Measurements from ENCODE around the gene CD164. TPM values are rescaled to one million over a fixed set of nuclear protein-coding genes. Genes with fewer than 3 reads are reported as not detected.

The CD164 gene
- total and polyA plus RNA-seq, 2 of the 4 experiments (the other 2 are of a cell fraction) = 146 to 150 TPM

GRCh38 chr6:109331081-109331480 is 51.2 kb downstream of the CD164 start:
- no peak overlapping the region for H4K8ac ChIP-seq (ENCODE audit: low read depth in 2 of 2, low read length in 2 of 2)
- POLR2A ChIA-PET (ENCODE audit: unreplicated experiment) = no interaction called here

More at GRCh38 chr6:109331081-109331480, 51.2 kb downstream of the CD164 start:
- no peak overlapping the region for H2AK5ac ChIP-seq (ENCODE audit: low read depth, low read length)
- no peak overlapping the region for H2AFZ ChIP-seq (replicated peaks; ENCODE audit: low read length, poor library complexity)
- CTCF ChIA-PET = no interaction called here
- H3K9ac ChIP-seq (ENCODE audit: low read depth, low read length) = no peak overlapping the region
- no peak for TF ChIP-seq MAZ (IDR thresholded peaks at IDR 0.05; ENCODE audit: borderline replicate concordance, low read depth, low read length)
- TF ChIP-seq FOS (IDR thresholded peaks at IDR 0.05; ENCODE audit: low read depth, low read length) = no peak
- no peak for TF ChIP-seq RCOR1 (IDR thresholded peaks at IDR 0.05; ENCODE audit: insufficient replicate concordance, low read length)
- no peak for TF ChIP-seq NFE2L2 (IDR thresholded peaks at IDR 0.05; ENCODE audit: low read depth, low read length)
- TF ChIP-seq CHD1 (IDR thresholded peaks at IDR 0.05; ENCODE audit: low read depth, low read length) = no peak
- no peak for TF ChIP-seq RAD21 (IDR thresholded peaks at IDR 0.05; ENCODE audit: low read length)
- TF ChIP-seq CEBPB (IDR thresholded peaks at IDR 0.05; ENCODE audit: low read depth, low read length) = no peak
- no peak for TF ChIP-seq BHLHE40 (IDR thresholded peaks at IDR 0.05; ENCODE audit: low read depth, low read length)
- TF ChIP-seq MXI1 (IDR thresholded peaks at IDR 0.05; ENCODE audit: borderline replicate concordance, low read depth, low read length) = no peak
- no peak for TF ChIP-seq RFX5 (IDR thresholded peaks at IDR 0.05; ENCODE audit: low read depth, low read length)
- no peak for TF ChIP-seq POLR2A (IDR thresholded peaks at IDR 0.05; ENCODE audit: low read depth, low read length)
- TF ChIP-seq MAFK (IDR thresholded peaks at IDR 0.05; ENCODE audit: low read depth, low read length) = no peak
- no peak for TF ChIP-seq USF2 (IDR thresholded peaks at IDR 0.05; ENCODE audit: low read depth, low read length)
- H4K20me1 ChIP-seq (ENCODE audit: insufficient read depth, low read length) = no peaks in the 10 kb centered on the region
- H3K4me2 ChIP-seq (ENCODE audit: low read depth, low read length) = no peak overlapping the region
- no peak overlapping the region for H4K91ac ChIP-seq (ENCODE audit: insufficient read depth, low read depth, low read length)
- no peak overlapping the region for H3K23ac ChIP-seq (ENCODE audit: low read depth, low read length)
- H2BK20ac ChIP-seq (ENCODE audit: low read depth, low read length) = no peak overlapping the region
- no peak overlapping the region for H3K14ac ChIP-seq (replicated peaks; ENCODE audit: low read depth, low read length)
- no peaks in the 10 kb centered on the region for H3K36me3 ChIP-seq (ENCODE audit: control insufficient read depth, insufficient read depth, low read length)
- DNase-seq = no peak
- no peak overlapping the region for H2AK9ac ChIP-seq (replicated peaks; ENCODE audit: low read depth, low read length, poor library complexity)
- no TSS peak for BruUV-seq (replicated peaks)
- H2BK120ac ChIP-seq (ENCODE audit: low read depth, low read length) = no peak overlapping the region
- H3K4me3 ChIP-seq (ENCODE audit: insufficient read depth, low read depth, low read length) = no peak overlapping the region
- no peaks in the 10 kb centered on the region for H3K9me3 ChIP-seq (ENCODE audit: control insufficient read depth, insufficient read depth, low read length)
- in situ Hi-C loops (cut with MboI; ENCODE audit: low sequenced_read_pairs) = no loop called here
- no peak overlapping the region for H3K4ac ChIP-seq (ENCODE audit: low read depth, low read length)
- no peaks in the 10 kb centered on the region for H3K9me1 ChIP-seq (ENCODE audit: insufficient read depth, low read length)
- H3K79me1 ChIP-seq (ENCODE audit: low read depth in 1 of 2, low read length in 2 of 2) = no peaks in the 10 kb centered on the region
- H3K27ac ChIP-seq (ENCODE audit: insufficient read depth, low read length) = no peak overlapping the region
- no peak overlapping the region for H3K18ac ChIP-seq (ENCODE audit: low read depth, low read length)
- no peak overlapping the region for H2BK15ac ChIP-seq (ENCODE audit: low read depth, low read length)
- H3K27me3 ChIP-seq (ENCODE audit: control insufficient read depth, insufficient read depth, low read length) = peaks cover 4% of the 10 kb centered on the region
- no peak overlapping the region for H3K56ac ChIP-seq (ENCODE audit: extremely low read depth, insufficient read depth, low read length)
- no peak for ATAC-seq (ENCODE audit: low read depth)
- H4K5ac ChIP-seq (ENCODE audit: low read depth, low read length) = no peak overlapping the region
- intact Hi-C loops (cut with micrococcal nuclease) = no loop called here
- dilution Hi-C loops (cut with HindIII; ENCODE audit: low sequenced_read_pairs, unreplicated experiment) = no loop called here
- H3K4me1 ChIP-seq (ENCODE audit: control insufficient read depth, insufficient read depth, low read length) = no peaks in the 10 kb centered on the region
- no peak overlapping the region for H2BK5ac ChIP-seq (ENCODE audit: low read depth, low read length, poor library complexity, severe bottlenecking)
